PC-3 (cell line): ENCODE results near the gene NEAT1.

Experiments used
- CTCF ChIP-seq: fragments of 300-600 bp; sonication (generic); conservative IDR thresholded peaks from 2 replicates; pipeline ENCODE4 v1.5.1; 2017; ENCODE audit warnings: antibody characterized with exemption, low read depth, mild to moderate bottlenecking, low read length
- EZH2 ChIP-seq: fragments of 300-600 bp; sonication (generic); IDR thresholded peaks from one replicate; pipeline ENCODE4 v1.6.1; 2017; ENCODE audit warnings: antibody characterized with exemption, mild to moderate bottlenecking, low read length; ENCODE audit not compliant: unreplicated experiment
- EZH2phosphoT487 ChIP-seq: fragments of 300-600 bp; sonication (generic); IDR thresholded peaks from 2 replicates; pipeline ENCODE4 v1.6.1; 2018; ENCODE audit warnings: mild to moderate bottlenecking, antibody characterized with exemption, low read length, borderline replicate concordance

DNA sequence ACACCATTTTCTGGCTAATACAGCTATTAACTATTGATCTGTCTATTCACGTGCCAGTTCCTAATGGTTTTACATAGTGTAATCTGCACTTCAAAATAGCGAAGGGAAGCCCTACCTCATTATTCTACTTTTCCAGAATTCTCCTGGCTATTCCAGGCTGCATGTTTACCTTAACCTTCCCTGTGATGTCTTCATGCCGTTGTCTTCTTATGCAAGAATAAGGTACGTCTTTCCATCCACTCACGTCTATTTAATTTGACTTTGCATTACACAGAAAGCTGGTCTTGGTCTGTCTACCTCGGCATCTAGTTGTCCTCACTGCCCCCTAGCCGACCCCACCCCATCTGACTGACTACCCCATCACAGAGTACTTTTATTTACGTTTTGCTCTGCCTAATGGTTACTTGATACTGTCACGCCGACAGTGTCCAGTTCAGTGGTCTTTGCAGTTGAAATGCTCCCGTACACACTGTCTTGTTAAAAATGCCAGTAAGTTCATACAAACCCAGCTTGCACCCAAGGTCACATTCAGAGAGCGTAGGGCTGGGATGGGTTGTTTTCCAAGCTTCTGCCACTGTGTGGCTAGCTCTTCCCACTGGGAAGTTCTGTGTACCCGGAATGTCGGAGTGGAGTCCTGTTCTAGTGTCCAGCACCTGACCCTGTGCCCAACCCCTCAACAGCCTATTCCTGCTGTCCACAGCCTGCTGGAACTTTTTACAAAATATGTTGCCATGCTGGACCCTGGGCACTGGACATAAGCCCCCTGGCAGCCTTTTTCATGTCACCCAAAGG lies 15.0 kb downstream of the NEAT1 start:
- TF ChIP-seq CTCF (no peak), EZH2phosphoT487 (no peak), EZH2 (no peak)
